DMS153 (cell line): ENCODE results near the gene CSF1.
"Not testable (repeated sequence)": the region's sequence is repeated elsewhere in the genome, so short reads cannot be mapped to it uniquely, and the experiment has no call there.

Experiments
- DNase-seq: peaks from one replicate; lab custom pipeline; 2025; lab: John Stamatoyannopoulos, UW

CSF1 gene

DNA sequence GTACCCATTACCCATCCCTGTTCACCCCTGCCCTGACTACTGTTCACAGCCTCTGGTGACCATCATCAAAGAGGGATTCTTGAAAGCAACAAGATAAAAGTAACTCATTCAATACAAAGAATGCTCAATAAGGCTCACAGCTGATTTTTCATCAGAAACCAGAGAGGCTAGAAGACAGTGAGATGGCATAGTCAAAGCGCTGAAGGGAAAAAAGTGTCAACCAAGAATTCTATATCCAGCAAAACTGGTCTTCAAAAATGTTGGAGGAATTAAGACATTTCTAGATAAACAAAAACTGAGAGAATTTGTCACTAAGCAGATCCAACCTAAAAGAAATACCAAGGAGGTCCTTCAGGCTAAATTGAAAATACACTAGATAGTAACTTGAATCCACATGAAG lies 27.1 kb downstream of the CSF1 start:
- DNase-seq, result no peak

DNA sequence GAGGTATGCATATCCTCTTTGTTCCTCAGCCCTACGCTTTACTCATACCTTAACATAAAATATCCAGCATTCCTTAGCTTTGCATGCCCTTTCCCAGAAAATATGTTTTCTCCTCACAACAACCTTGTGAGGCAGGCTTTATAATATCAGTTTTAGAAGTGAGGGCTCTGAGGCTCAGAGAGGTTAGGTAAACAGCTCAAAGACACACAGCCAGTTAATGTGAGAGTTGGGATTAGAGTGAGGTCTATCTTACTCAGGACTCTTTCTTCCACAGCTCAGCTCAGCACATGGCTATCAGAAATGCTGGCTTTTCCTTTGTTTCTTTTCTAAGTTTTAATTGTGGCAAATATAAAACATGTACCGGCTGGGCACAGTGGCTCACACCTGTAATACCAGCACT lies 27.9 kb downstream of the CSF1 start:
- no peak for DNase-seq

DNA sequence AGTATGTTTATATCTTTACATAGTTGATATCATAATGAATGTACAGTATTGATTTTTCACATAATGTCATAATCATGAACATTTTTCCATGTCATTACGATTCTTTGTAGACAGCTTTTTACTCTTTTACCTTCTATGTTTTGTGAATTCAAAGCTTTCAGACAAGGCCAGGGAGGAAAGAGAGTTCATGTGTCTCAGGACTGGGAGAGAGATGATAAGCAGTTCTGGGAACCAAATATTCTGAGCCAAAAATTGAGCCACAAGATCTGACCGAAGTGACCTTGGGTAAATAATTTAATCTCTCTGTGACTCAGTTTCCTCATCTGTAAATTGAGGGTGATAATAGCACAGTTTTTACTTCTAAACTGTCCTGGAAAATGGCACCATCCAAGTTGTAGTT lies 31.8 kb downstream of the CSF1 start:
- no peak for DNase-seq

DNA sequence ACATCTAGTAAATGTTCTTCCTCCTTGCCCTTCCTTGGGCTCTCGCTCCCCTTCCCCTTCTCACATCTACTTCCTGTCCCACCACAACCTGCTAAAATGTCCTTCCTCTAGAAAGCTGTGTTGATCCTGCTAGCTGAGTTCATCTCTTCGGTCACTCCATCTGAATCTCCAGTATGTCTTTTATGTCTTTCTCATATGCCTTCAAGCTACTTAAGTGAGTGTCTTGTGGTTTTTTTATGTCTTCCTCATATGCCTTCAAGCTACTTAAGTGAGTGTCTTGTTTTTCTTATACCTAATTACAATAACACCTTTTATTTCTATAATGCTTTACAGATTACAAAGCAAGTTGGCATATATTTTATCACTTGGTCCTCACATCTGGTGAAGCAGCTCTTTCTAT lies 33.9 kb downstream of the CSF1 start:
- no peak for DNase-seq

DNA sequence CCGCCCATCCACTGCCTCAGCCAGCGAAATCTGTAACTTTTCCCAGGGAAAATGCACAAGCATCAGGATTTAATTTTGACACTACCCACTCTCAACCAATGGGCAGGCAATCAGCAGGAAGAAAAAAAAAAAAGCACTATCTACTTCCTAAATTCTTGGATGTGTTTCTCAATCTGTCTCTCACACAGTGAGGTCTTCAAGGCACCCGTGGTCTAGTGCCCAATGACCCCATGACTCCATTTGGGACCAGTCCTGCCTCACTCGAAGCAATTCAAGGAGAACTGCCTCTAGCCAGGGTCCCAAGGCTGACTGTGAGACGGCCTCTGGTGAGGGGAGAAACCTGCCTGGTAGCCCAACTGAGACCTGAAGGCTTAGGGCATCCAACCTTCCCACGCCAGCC lies 35.9 kb downstream of the CSF1 start:
- DNase-seq, result no peak

DNA sequence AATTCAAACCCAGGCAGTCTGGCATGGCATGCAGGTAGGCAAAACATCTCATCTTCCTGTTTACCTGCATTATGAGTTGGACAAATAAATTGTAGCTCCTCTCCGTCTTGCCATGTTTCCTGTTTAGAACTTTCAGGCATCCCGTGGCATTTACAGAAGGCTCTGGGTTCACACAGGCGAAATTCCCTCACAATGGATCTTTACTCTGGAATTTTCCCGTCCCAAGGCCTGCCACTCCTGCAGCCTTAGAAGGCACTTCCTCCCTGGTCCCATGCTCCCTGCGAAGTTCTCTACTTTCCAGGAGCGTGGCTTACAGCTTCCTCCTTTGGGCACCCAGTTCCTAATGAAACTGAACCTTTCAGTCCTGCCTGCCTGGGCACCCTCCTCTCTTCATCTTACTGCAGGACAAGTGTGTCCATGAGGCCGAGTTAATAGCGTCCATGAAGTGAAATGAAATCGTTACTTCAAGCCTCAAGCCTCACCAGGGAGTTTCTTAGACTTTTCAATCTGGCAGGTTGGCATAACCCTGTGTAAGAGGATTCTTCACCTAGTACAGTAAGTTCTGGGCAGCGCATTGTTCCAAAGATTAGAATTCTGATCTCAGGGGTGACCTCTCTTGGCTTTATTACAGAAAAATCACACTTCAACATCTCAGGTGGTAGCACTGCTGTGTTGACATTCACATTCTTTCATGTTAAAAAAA lies 37.1 kb downstream of the CSF1 start:
- DNase-seq, result no peak

DNA sequence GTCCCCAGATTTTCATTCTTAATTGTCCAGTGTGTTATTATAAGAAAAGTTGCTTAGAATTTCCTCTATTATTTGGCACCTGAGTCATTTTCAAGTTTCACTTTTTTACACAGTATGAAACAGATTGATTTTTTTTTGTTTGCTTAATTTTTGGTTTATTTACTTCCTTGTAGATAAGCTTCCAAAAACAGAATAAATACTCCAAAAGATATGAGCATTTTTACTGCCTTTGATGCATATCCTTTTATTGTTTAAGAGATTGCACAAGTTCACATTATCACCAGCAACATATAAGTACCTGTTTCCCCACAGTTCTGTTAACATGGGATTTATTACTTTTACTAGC lies 37.6 kb downstream of the CSF1 start:
- no peak for DNase-seq

DNA sequence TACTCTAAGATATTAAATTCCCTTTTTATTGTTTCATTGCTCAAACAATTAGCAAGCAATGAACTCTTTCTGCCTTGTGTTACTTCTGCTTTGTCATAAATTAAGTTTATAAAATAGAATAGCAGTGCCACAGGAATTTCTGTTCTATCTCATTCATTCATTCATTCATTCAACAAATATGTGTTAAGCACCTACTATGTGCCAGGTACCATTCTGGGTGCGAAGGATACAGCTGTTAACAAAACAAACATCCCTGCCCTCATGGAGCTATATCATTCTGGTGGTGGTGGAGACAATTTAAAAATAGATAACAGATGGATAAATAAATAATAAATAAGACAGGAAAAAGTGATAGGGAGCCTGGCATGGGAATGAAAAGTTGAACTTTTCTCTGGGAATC lies 39.4 kb downstream of the CSF1 start:
- no peak for DNase-seq

DNA sequence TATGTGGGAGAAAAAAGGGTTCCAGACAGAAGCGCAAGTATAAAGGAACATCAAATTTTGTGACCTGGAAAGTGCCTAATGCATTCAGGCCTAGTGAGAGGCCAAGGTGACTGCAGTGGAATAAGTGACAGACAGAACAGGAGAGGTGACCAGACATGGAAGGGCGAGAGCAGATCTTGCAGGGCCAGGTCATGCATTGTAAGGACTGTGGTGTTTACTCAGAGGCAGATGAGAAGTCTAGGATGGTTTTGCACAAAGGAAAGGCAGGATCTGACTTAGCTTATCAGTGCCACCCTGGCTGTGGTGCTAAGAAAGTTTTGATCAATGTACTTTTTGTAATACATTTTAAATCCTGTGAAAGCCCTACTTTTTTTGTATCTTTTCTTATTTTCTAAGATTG lies 39.9 kb downstream of the CSF1 start:
- no peak for DNase-seq

DNA sequence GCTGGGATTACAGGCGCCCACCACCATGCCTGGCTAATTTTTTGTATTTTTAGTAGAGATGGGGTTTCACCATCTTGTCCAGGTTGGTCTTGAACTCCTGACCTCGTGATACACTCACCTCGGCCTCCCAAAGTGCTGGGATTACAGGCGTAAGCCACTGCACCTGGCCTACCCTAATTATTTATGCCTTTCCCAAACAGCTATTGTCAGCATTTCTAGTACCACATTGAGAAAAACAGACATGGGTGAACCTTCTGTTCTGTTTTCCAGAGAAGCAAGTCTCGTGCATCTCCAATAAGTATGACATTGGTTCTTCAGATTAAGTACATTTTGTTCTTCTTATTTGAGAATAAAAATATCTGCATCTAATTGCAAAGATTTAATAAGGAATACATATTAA lies 40.9 kb downstream of the CSF1 start:
- DNase-seq, result not testable (repeated sequence)

DNA sequence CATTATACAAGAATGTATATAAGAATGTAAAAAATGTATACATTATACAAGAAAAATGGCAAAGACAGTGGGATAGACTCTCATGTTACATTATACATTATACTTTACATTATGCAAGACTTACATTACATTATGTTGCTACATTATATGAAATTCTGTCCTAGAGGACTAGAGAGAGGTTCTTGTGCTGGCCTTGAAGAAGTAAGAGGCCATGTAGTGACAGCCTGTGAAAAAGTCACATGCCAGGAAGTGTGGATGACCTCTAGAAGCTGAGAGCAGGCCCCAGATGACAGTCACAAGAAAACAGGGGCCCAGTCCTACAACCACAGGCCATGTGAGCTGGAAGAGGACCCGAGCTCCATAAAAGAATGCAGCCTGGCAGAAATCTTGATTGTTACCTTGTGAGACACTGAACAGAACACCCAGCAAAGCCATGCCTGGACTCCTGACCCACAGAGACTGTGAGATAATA lies 43.4 kb downstream of the CSF1 start:
- no peak for DNase-seq

DNA sequence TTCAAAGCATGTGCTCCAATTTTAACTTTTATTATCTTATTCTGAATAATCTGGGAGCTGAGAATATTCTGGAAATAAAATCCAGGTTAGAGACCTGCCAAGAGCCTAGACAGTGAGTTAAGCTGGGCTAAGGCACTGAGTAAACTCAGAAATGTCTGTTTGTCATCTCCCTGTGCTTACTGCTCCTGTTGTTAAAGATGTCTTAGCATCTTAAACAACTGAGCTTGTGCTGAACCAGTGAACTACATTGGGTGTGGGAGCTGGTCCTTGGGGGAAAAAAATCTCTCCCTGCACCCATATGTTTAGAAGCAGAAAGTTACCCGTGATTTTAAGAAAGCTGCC lies 49.0 kb downstream of the CSF1 start:
- no peak for DNase-seq

DNA sequence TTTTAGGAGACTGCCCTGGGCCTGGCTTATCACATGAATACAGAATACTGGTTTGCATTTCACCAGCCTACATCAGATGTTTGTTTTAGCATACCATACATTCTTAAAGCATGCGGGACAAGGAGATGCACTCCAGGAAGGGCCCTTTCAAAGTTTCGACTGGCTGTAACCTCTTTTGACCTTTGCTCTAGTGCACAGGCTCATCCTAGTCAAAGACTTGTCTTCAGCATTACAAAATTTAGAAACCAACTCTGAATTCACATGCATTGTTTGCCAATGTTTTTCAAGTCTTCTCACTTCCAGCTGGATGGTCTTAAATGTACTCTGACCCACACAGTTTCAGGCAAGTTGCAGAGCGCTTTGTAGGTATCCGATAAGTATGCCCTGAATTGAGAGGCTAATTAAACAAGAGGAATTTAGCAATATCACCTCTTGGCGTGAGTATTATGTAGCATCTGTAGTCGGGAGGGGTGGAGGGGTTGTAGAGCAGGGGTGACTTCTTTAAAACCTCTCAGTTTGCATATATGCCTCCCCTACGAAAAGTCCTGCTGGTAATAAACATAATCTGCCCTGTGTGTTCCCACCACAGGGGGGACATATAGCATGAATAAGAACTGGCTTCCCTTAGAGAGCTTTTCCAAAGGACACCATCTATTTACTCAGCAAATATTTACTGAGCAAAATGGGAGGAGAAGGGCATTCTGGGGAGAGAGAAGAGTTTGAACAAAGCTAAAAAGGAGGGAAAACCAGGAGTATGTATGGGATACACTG lies 49.5 kb downstream of the CSF1 start:
- DNase-seq, result peak; percentile 85

DNA sequence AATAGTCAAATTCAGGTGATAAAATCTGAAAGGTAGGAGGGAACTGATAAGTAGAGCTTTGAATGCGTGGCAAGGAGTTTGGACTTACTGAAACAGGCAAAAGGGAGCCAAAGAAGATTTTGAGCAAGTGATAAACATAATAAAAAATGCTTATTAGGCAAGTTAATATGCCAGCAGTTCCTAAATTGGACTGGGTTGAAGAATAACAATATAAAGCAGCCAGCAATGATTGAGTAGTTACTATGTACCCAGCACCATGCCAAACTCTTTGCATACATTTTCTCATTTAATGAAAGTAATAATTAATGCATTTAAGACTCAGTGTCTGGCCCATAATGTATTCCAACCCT lies 50.1 kb downstream of the CSF1 start:
- DNase-seq, result no peak

DNA sequence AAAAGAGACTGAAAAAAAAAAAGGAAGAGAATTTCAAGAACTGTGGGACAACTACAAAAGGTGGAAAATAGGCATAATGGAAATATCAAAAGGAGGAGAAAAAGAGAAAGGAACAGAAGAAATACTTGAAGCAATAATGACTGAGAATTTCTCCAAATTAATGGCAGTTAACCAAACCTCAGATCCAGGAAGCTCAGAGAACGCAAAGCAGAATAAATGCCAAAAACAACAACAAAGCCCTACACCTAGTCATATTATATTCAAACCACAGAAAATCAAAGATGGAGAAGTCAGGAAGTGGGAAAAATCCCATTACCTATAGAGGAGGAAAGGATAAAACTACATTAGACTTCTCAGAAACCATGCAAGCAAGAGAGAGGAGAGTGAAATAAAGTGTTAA lies 53.2 kb downstream of the CSF1 start:
- DNase-seq, result no peak

DNA sequence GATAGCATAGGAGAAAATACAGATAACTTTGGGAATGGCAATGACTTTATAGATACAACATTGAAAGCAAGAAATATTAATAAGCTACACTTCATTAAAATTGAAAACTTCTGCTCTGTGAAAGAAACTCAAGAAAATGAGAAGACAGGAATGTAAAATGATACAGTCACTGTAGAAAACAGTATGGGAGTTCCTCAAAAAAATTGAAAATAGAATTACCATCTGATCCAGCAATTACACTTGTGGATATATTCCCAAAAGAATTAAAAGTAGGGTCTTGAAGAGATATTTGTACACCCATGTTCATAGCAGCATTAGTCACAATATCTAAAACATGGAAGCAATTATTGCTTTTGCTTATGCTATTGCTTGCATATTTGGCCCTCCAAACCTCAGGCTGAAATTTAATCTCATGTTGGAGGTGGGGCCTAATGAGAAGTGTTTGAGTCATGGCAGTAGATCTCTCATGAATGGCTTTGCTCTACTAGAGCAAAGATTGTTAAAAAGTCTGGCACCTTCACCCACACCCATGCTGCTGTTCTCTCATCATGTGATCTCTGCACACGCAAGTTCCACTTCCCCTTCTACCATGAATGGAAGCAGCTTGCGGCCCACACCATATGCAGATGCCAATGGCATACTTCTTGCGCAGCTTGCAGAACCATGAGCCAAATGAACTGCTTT lies 58.6 kb downstream of the CSF1 start:
- DNase-seq, result no peak

DNA sequence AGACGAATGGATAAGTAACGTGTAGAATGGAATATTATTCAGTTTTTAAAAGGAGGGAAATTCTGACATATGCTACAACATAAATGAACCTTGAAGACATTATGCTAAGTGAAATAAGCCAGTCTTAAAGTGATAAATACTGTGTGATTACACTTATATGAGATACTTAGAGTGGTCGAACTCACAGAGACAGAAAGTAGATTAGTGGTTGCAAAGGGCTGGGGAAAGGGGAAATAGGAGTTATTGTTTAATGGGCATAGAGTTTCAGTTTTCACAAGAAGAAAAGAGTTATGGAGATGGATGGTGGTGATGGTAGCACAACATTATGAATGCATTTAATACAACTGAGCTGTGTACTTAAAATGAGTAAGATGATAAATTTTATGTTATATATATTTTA lies 59.3 kb downstream of the CSF1 start:
- DNase-seq, result no peak

DNA sequence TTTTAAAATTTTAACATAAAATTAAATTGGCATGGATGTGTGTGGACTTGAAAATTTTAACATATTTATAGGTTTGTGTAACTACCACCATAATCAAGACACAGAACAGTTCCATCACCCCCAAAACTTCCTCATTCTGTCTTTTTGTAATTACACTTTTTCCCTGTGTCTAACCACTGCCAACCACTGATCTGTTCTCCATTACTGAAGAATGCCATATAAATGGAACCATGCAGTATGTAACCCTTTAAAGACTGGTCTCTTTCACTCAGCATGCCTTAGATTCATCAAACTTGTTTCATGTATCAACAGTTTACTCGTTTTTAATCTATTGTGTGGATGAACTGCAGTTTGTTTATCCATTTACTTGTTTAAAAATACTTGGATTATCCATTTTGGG lies 60.9 kb downstream of the CSF1 start:
- DNase-seq, result no peak

DNA sequence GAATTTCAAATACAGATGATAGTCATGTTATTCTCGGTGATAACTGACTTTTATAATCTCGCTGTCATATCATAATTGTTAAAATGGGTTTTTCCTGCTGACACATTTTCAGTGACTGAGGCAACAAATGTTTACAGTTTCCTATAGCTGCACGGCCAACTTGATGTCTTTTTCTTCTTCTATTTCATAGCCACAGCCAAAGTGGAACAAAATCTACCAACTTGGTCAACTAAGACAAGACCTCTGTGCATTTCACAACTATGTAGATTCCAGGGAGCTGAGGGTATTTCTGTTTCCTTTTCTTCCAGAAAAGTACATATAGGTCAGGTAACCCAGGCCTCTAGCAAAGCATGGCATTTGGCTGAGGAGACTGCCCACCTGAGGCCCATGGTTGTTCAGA lies 63.5 kb downstream of the CSF1 start:
- DNase-seq, result no peak

DNA sequence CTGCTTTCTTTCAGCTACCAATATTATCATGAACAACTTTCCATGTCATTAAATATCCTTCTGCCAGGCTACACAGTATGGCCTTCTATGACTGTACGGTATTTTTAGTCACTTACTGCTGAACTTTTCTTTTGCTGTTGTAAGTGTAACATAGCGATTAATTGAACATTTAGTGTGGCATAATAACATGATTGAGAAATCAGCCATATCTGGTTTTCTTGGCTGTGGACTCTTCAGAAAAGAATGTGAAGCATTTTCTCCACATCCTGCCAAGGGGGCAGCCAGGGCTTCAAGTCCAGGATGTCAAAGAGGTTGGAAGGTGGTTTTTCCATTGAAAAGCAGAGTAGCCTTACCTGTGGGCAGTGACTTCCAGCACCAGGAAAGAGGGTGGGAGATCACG lies 65.1 kb downstream of the CSF1 start:
- no peak for DNase-seq

DNA sequence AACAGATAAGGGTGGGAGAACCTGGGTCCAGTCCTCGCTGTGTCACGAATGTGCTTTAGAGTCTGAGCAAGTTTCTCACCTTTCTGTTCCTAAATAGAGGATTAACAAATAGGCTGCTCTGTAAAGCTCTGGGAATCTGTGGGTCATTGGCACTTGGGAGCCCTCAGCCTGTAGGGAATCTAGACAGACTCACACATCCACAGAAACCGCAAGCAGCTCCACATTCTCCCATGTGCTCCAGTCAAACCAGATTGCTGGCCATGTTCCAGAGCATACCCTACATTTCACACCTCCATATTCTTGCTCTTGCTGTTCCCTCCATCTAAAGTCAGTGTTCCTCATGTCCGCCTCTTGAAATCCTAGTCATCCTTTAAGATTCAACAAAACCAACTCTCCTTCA lies 66.1 kb downstream of the CSF1 start:
- DNase-seq, result no peak

DNA sequence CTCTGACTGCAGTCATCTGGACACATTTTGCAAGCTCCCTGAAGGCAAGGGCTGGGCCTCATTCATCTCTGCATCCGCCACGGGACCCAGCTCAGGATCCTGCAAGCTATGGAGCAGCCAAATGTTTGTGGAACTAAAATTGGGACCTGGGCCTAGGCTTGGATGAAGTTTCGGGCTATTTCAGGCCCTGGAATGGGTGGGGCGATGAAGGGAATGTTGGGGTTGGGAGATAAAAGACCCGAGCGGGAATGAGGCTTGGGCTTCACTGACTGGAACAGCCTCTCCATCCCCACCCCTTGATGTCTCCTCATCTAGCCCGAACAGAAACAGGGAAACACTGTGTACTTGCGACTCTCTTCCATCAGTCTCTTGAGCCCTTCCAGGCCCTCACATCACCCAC lies 66.6 kb downstream of the CSF1 start:
- DNase-seq, result no peak

DNA sequence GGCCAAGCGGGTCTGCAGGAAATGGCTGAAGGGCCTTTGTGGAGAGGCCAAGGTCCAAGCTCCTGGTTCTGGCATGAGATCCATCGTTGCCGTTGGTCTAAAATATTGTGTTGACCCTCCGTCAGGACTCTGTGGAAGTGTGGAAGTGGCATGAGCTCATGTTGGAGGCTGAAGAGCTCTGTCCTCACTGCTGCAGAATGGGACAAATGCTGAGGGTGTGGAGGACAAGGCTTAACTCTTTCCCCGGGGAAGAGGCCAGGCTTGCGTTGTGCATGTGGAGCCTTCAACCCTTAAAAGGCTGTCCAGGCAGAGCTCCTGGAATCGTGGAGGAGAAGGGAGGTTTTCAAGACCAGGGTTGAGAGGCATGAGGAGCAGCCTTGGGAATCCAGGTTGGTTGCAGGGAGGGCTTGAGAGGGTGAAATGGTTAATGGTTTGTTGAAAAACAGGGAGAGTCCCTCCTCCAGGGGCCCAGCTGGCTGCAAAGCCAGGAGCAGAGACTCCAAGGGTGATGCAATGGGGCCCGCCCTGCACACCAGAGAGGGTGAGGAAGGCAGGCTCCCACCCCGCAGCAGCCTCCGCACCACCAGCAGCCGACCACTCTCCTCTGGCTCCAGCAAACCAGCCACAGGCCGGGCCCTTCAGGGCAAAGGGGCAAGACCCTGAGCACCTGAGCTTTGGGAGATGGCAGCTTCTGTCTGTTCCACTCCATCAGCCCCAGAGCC lies 67.2 kb downstream of the CSF1 start:
- DNase-seq, result no peak
